ENCODE data around the gene TRIM44.

Gene TRIM44

GRCh38 chr11:35798423-35798822 is 135.8 kb downstream of the TRIM44 start:
- TF ChIP-seq POLR2A (IDR thresholded peaks at IDR 0.05; ENCODE audit: low read length) (no peak), GATA1 (IDR thresholded peaks at IDR 0.05; ENCODE audit: low read depth, low read length) (no peak)
- no peak for DNase-seq

GRCh38 chr11:35798983-35799382 is 136.4 kb downstream of the TRIM44 start:
- TF ChIP-seq GATA1 (IDR thresholded peaks at IDR 0.05; ENCODE audit: low read depth, low read length) (no peak), POLR2A (IDR thresholded peaks at IDR 0.05; ENCODE audit: low read length) (no peak)
- no peak for DNase-seq

GRCh38 chr11:35799655-35800054 is 137.1 kb downstream of the TRIM44 start:
- no peak for TF ChIP-seq POLR2A (IDR thresholded peaks at IDR 0.05; ENCODE audit: low read length)
- no peak for TF ChIP-seq GATA1 (IDR thresholded peaks at IDR 0.05; ENCODE audit: low read depth, low read length)
- peak in 1 of 2 experiments; percentile 4 for DNase-seq

GRCh38 chr11:35800970-35801953 is 138.7 kb downstream of the TRIM44 start:
- DNase-seq = no peak
- no peak for TF ChIP-seq POLR2A (IDR thresholded peaks at IDR 0.05; ENCODE audit: low read length)
- TF ChIP-seq GATA1 (IDR thresholded peaks at IDR 0.05; ENCODE audit: low read depth, low read length) = no peak

- no peak for DNase-seq
- TF ChIP-seq POLR2A (IDR thresholded peaks at IDR 0.05; ENCODE audit: low read length) (no peak), GATA1 (IDR thresholded peaks at IDR 0.05; ENCODE audit: low read depth, low read length) (no peak)
Observed at GRCh38 chr11:35802221-35802620, 139.6 kb downstream of the TRIM44 start.

- DNase-seq = no peak
- no peak for TF ChIP-seq POLR2A (IDR thresholded peaks at IDR 0.05; ENCODE audit: low read length)
Observed at GRCh38 chr11:35802672-35803071, 140.1 kb downstream of the TRIM44 start.

GRCh38 chr11:35803115-35803514 is 140.5 kb downstream of the TRIM44 start:
- no peak for DNase-seq

GRCh38 chr11:35804451-35805040 is 142.0 kb downstream of the TRIM44 start:
- DNase-seq = no peak
- TF ChIP-seq GATA1 (IDR thresholded peaks at IDR 0.05; ENCODE audit: low read depth, low read length) (no peak), POLR2A (IDR thresholded peaks at IDR 0.05; ENCODE audit: low read length) (no peak)

More at GRCh38 chr11:35803115-35803514, 140.5 kb downstream of the TRIM44 start:
- no peak for TF ChIP-seq POLR2A (IDR thresholded peaks at IDR 0.05; ENCODE audit: low read length)
- no peak for TF ChIP-seq GATA1 (IDR thresholded peaks at IDR 0.05; ENCODE audit: low read depth, low read length)

GRCh38 chr11:35809561-35809960 is 147.0 kb downstream of the TRIM44 start:
- DNase-seq = no peak
- TF ChIP-seq GATA1 (IDR thresholded peaks at IDR 0.05; ENCODE audit: low read depth, low read length) (no peak), POLR2A (IDR thresholded peaks at IDR 0.05; ENCODE audit: low read length) (no peak)

GRCh38 chr11:35810045-35810645 is 147.6 kb downstream of the TRIM44 start:
- TF ChIP-seq POLR2A (IDR thresholded peaks at IDR 0.05; ENCODE audit: low read length) = no peak
- TF ChIP-seq GATA1 (IDR thresholded peaks at IDR 0.05; ENCODE audit: low read depth, low read length) = no peak
- no peak for DNase-seq

GRCh38 chr11:35811783-35812182 is 149.2 kb downstream of the TRIM44 start:
- no peak for DNase-seq

GRCh38 chr11:35812828-35813227 is 150.3 kb downstream of the TRIM44 start:
- TF ChIP-seq POLR2A (IDR thresholded peaks at IDR 0.05; ENCODE audit: low read length) (no peak), GATA1 (IDR thresholded peaks at IDR 0.05; ENCODE audit: low read depth, low read length) (no peak)
- no peak for DNase-seq

More at GRCh38 chr11:35811783-35812182, 149.2 kb downstream of the TRIM44 start:
- TF ChIP-seq GATA1 (IDR thresholded peaks at IDR 0.05; ENCODE audit: low read depth, low read length) (no peak), POLR2A (IDR thresholded peaks at IDR 0.05; ENCODE audit: low read length) (no peak)

GRCh38 chr11:35814081-35814695 is 151.6 kb downstream of the TRIM44 start:
- TF ChIP-seq GATA1 (IDR thresholded peaks at IDR 0.05; ENCODE audit: low read depth, low read length) = no peak
- no peak for TF ChIP-seq POLR2A (IDR thresholded peaks at IDR 0.05; ENCODE audit: low read length)
- no peak for DNase-seq
